ENCODE measurements around the gene TSEN15.

The TSEN15 gene

DNA sequence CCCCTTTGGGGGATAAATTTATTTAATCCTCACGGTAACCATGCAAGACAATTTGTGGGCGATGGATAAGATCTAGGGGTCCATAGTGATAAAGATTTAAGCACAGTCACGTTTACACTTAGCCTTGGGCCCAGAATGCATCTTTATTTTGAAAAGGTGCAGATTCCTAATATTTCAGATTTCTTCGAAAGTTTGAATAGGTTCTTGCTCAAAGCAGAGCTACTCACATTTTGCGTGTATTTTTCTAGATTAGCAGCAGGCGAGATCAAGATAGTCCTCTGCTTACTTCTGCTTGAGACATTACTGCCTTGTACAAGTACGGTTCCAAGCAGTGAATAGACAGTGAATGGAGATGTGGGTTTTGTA, 647 bp downstream of the TSEN15 start:
- DNase-seq (ENCODE audit: extremely low read depth in 1 of 2, low read depth in 1 of 2), result no peak

DNA sequence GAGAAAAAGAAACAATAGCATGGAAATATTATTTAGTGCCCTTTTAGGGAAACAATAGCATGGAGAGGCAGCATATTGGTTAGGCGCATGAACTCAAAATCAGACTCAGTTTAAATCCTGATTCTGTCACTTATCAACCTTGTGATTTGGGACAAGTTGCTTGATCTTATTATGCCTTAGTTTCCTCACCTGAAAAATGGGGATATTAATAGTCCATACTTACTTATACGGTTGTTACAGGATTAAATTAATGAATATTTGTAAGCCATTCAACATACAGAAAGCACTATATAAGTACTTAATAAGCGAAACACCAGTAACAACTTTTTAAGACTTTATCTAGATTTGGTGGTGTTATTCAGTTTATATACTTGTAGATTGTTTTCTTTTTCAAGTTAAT, 1.2 kb downstream of the TSEN15 start:
- no peak for DNase-seq (ENCODE audit: extremely low read depth in 1 of 2, low read depth in 1 of 2)

DNA sequence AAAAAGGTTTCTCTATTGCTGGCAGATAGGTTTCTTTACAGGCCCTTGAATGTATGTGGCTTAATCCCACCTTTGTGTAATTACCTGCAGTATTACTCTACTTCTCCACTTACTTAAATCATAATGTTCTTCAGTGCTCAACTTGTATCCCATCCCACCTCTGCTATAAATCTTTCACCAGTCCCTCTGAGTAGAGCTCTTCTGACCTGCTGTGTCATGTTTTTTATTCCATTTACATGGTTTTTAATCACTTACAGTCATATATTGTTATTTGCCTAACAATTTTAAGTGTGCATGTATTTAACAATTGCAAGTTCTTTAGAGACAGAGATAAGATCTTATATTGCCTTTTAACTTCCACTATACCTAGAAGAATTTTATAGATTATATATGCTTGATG, 2.4 kb downstream of the TSEN15 start:
- DNase-seq (ENCODE audit: extremely low read depth in 1 of 2, low read depth in 1 of 2), result no peak

DNA sequence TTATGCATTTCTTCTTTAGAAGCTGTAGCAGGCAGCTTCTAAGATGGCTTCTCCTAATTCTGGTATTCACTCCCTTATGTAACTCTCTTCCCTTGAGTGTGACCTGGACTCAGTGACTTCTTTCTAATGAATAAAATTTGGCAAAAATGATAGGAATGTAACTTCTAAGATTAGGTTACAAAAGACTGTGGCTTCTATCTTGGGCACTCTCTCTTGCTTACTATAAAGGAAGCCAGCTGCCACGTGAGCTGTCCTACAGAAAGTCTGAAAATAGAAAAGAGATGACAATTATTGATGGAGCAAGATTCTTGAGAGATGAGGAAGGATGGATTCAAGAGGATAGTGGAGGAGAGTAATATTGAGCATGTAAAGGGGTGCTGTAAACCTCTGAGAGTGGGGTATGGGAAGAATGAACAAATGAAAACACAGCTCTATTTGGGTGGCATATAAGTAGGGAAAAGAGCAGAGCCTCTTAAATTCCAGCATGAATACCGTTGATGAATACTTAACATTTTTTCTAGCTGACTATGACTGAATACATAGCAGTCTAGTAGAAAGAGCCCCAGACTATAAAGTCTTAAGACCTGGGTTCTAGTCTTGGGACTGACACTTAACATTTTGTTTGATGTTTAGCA, 5.5 kb downstream of the TSEN15 start:
- DNase-seq (ENCODE audit: extremely low read depth in 1 of 2, low read depth in 1 of 2), result no peak

DNA sequence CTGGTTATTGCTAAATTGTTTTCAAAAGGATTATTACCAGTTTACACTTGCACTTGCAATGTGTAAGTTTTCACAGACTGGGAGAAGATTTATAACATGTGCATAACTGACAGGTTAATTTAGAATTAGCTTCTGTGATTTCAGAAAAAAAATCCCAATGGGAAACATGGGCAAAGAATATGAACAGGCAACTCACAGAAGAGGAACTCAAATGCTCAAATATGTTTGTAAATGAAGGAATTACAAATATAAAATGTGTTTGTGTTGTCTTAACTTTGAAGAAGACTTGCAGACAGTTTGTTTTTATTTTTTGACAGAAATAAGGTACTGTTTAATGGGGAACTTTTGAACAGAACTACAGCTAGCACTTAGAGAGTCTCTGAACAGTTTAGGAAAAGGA, 8.4 kb downstream of the TSEN15 start:
- no peak for DNase-seq (ENCODE audit: extremely low read depth in 1 of 2, low read depth in 1 of 2)

DNA sequence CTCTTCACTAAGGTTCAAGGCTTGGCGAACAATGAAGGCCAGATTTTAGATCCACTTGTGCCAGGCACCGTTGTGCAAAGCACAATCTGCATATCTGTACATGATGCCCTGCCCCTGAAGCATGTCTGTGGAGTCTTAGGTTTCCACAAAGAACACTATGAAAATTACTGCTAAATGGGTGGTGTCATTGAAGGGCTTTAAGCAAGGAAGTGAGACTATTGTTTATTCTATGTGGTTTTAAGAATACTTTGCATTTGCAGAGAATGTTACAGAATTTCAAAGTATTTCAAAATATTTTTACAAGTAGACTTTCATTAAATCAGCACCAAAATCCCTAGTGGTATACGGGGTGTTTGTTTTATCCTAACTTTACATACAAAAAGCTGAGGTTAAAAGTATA, 8.8 kb downstream of the TSEN15 start:
- no peak for DNase-seq (ENCODE audit: extremely low read depth in 1 of 2, low read depth in 1 of 2)

DNA sequence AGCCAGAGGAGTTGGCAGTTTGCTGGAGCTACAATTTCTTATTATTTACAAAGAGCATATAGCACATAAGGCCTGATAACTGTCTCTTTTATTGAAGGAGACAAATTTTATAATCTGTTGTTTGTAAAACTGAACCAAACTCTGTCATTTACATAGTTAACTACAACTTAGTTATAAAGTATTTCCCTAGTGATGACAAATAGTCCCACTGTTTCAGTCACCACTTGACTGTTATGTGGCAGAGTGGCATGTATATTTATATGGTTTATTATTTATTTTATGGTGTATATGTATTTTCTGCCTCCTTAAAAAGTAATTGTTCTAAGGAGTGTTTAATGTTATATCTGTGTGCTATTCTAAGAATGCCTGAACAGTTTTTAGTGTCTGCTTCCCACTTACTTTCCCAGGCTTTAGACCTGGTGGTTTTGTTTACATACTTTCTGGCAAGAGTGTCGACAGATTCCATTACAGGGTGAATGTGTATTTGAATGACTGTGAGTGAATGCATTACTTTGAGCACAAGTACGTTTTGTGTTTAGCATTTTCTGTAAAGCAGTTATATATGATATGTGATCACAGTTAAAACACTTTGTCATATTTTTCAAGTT, 10.0 kb downstream of the TSEN15 start:
- no peak for DNase-seq (ENCODE audit: extremely low read depth in 1 of 2, low read depth in 1 of 2)

DNA sequence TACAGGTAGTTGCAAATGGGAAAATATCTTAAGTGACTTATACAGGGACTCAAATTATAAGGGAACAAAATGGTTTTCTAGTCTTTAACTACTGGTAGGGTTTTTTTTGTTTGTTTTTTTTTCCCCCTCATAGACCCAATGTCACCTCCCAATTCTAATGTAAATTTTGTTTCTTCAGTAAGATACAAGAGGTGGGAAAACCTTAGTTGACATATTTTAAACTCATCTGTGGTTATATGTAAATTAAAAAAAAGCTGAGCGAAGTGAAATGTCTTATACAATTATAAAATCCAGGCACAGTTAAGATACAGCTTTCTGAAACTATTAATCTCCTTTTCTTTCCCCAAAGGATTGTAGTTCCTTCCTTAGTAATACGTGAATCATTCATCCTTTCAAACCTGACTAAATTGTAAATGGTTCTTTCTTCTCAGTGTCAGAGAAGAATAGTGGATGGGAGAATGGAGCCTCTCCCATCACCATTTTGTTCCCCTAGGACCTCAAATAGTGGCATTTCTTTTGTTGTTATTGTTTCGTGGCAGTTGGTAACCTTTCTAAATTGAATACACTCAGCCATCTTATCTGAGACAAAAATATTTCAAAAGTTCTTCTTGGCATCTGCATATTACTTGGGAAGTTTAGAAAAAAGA, 11.2 kb downstream of the TSEN15 start:
- DNase-seq (ENCODE audit: extremely low read depth in 1 of 2, low read depth in 1 of 2), result no peak

DNA sequence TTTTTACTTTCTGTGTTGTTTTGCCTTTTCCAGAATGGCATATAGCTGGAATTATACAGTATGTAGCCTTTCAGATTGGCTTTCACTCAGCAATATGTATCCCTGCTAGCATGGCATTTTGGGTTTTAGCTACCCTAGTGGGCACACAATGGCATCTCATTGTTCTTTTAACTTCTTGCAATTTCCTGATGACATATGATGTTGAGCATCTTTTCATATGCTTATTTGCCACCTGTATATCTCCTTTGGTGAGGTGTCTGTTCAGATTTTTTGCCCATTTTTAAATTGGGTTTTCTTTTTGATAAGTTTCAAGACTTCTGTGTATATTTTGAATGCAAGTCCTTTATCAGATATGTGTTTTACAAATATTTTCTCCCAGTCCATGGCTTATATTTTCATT, 14.0 kb downstream of the TSEN15 start:
- DNase-seq (ENCODE audit: extremely low read depth in 1 of 2, low read depth in 1 of 2), result no peak

DNA sequence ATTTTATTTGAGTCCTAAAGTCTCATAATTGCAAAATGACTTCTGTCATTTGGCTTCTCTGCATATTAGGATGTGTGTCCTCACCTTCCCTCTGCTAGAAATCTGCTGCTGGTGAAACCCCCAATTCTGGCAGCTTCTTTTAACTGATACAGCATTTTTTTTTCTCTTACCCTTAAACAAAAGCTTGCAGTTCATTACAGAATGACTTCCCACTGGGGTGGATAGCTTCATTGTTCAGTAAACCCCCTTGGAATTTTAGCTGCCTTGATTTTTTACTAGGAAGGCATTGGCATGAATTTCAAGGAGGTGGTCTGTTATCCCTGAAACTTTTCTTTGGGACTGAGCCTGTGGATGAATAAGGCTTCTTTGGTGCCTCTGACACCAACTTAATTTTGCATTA, 16.8 kb downstream of the TSEN15 start:
- DNase-seq (ENCODE audit: extremely low read depth in 1 of 2, low read depth in 1 of 2), result no peak

DNA sequence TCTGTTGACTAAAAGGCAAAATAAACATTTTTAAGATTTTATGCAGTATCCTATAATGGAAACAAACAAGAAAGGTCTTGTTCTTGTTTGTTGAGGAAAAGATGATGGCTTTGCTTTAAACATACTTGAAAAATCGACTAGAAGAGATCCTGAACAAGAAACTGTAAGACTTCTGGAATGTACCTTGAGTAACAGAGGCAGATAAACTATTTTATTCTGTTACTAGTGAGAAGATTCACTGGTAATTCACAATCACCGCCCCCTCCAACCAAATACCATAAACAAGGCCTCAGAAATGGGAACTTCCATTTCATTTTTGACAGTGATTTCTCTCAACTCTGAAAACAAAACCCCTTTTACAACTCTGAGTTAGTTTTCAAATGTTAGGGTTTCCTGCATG, 18.1 kb downstream of the TSEN15 start:
- no peak for DNase-seq (ENCODE audit: extremely low read depth in 1 of 2, low read depth in 1 of 2)

DNA sequence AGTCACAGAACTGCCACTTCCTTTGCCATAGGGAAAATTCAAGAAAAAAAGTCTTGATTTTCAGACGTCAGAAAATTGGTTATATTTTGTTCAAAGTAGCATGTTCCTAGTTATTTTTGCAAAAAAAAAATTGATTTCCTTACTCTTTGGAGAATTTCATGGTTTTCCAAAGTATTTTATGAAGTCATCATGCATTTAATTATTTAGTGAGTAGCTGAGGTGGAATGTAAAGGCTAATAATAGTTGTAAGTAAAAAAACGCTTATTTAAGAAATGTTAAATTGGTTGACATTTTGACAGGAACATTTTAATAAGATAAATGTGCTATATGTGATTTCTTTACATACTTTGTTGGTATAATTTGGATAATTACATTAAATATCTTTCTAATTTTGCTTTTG, 20.8 kb downstream of the TSEN15 start:
- DNase-seq (ENCODE audit: extremely low read depth in 1 of 2, low read depth in 1 of 2), result no peak

DNA sequence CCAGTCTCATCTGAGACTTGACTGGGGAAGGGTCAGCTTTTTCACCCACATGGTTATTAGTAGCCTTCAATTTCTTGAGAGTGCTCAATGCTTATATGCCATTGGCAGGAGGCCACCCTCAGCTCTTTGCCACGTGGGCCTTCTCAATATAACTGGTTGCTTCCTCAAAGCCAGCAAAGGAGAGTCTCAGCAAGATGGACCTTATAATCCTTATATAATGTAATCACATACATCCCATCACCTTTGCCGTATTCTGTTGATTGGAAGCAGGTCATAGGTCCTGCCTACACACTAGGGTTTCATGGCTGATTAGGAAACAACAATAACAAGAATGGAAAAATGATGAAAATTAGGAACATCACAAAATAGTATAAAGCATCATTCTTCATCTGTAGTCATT, 22.9 kb downstream of the TSEN15 start:
- no peak for DNase-seq (ENCODE audit: extremely low read depth in 1 of 2, low read depth in 1 of 2)

DNA sequence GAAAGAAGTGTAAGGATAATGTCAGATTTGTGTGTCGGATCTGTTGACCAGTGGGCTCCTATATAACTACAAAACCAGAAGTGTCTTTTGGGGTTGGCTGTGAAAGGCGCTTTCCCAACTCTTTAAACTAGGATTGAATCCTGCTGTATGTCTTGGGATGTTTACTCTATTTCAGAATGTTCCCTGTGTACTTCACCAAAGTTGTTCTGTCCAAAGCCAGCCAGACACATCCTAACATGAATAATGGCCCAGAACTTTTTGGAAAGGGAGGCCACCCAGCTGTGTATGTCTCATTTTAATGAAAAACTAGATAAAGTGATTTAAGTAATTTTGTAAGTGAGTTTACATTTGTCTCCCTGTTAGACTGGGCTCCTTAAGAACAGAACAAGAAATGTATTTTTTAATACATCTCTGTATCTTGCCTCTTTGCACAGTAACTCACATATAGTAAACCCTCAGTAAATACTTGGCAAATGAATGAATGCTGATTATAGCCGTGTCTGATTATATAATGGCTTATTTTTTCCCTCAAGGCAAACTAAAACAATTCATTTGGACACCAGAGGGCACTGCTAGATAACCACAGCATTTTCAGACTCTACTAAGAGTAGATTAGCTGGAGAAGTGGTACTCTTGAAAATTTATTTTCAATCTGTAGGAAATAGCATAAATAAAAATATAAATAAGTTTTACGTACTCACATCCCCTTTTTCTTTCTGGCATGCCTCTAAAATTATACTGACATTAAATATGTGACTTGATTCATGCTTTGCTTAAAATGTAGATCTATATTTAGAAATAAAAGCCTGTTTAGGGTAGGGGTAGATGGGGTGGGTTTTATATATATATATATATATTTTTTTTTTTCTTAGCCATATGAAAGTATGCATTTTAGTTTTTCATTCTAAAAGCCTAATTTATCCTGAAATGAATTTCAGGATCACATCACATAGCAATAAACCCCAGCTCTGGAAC, 23.8 kb downstream of the TSEN15 start:
- no peak for DNase-seq (ENCODE audit: extremely low read depth in 1 of 2, low read depth in 1 of 2)

DNA sequence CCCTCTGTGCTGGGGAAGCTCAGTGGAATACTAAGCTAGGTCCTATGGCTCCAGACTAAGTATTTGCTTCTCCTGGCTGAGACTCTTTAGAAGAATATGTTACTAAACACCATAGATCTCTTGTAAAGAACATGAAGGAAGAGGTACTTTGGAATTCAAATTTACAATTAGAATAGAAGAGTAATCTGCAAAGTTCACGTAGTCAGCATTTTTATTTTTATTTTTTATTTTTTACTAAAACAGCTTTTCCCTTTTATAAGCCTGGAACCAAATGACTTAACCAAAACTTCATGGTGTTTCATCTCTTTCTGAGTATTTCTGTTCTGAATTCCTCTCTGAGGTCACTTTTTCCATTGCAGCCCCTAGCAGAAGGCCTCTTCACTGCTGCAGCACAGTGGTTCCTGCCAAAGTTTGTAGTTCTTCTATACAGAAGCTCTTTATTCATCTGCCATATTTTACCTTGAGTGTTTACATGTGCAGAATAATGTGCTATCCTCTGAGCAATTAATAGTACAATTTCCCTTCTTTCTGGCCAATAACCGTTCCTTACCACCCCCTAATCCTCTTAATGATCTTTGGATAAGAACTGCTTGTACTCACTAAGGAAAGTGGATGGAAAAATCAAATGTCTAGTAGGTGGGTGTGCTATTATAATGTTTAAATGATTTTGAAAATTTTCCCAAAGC, 27.2 kb downstream of the TSEN15 start:
- no peak for DNase-seq (ENCODE audit: extremely low read depth in 1 of 2, low read depth in 1 of 2)

DNA sequence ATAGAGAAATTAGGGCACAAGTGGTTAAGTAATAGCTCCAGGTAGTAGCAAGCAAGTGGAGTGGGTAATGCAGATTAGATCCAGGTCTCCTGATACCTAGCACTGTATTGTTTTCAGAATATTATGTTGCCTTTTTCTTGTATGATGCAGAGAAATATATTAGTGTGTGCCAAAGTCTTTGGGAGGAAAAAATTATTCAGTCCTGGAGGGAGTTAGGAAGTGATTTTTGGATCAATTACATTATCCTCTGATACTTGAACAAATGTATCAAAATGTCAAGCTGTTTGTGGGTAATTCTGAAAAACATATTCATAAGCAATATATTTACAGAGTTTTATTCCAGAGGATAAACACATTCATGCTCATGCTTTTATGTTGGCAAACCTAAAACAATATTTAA, 28.8 kb downstream of the TSEN15 start:
- no peak for DNase-seq (ENCODE audit: extremely low read depth in 1 of 2, low read depth in 1 of 2)

DNA sequence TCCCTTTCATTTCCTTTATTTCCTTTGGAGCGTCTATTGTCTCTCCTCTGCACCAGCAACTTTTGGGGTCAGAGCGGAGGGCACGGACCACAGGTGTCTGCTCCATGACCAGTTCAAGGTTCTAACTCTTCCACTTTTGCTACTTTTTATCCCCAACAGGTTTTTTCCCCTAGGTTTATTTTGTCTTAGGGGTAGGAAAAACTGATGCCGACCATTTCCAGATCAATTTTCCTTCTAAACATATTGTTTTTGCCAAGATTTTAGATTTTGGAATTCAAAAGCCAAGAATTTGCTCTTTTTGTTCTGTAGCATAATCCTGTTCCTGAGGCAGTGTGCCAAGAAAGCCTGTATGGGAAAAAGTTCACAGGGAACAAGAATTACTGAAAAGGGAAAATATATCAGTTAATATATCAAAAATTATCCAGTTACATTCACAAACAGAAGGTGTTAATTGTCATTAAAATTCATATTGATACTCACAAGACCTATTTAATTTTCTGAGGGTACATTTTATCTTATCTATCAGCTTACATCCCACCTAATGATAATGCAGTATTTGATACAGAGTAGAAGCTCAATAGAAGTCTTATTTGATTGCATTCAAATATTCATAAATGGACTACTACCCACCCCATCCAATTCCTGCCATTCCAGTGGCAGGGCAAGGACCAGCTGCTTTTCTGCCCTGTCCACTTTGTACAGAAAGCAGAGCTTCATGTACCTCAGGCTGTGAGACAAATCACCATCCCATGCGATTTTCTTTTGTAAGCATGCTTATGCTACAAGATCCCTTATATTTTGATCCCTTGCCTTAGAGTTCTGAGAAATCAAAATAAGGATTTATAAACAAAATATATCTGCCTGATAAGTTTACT, 31.2 kb downstream of the TSEN15 start:
- no peak for DNase-seq (ENCODE audit: extremely low read depth in 1 of 2, low read depth in 1 of 2)

DNA sequence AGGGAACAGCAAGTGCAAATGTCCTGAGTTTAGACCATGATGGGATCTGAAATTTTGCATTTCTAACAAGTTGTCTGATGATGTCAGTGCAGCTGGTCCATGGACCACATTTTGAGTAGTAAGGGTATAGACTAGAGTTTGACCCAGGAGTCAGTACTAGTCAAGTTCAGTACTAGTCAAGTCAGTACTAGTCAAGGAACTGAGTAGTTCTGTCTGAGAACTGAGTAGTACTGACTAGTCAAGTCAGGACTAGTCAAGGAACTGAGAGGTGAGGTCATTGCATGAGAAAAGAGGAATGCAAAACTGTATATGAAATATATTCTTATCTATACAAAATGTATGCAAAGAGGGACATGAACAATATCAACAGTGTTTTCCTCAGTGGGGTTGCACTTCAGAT, 34.1 kb downstream of the TSEN15 start:
- DNase-seq (ENCODE audit: extremely low read depth in 1 of 2, low read depth in 1 of 2), result no peak

DNA sequence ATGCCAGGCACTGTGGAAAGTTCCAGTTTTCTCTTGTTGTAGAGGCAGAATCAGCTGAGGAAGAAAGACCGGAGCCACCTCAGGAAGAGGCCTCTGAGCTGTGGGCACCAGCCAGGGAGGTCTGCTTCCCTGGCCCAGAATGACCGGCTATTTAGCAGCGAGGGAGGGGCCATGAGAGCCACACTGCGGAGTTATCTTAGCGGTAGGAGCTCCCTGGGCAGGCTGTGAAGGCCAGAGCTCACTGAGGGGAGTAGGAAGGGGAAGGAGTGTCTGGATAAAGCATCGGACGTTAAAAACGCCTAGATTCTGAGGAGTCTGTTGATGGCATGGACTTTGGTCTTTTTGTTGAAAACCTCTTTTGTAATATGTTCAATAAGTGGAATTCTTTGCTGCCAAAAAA, 36.5 kb downstream of the TSEN15 start:
- no peak for DNase-seq (ENCODE audit: extremely low read depth in 1 of 2, low read depth in 1 of 2)

DNA sequence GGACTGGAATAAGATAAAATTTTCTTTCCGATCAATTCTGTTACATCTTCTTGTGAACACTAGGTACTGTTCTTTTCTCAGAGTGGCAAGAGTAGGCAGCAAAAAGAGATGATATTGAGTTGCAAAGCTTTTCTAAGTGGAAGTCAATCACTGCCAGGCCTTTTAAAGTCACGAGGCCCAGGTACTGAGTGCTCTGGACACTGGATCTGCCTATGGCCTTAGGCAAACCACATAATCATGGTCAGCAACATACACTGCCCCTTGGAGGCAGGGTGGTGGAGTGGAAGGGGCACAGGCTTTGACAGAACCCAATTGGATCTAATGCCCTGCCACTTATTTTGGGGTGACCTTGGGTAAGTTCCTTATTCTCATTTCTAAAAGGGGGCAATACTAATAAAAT, 41.5 kb downstream of the TSEN15 start:
- no peak for DNase-seq (ENCODE audit: extremely low read depth in 1 of 2, low read depth in 1 of 2)

Data from stimulated activated CD8-positive, alpha-beta memory T cell treated with anti-CD3 and anti-CD28 coated beads, Interleukin-7, amount 100 ng/mL, for 48 hours (primary cell).